ENCODE data around the gene IFITM10. TPM values are rescaled to one million over a fixed set of nuclear protein-coding genes. Genes with fewer than 3 reads are reported as not detected.

The IFITM10 gene
- total and polyA plus RNA-seq, 2 experiments from 2014 or later: 0.41 to 1.6 TPM

DNA sequence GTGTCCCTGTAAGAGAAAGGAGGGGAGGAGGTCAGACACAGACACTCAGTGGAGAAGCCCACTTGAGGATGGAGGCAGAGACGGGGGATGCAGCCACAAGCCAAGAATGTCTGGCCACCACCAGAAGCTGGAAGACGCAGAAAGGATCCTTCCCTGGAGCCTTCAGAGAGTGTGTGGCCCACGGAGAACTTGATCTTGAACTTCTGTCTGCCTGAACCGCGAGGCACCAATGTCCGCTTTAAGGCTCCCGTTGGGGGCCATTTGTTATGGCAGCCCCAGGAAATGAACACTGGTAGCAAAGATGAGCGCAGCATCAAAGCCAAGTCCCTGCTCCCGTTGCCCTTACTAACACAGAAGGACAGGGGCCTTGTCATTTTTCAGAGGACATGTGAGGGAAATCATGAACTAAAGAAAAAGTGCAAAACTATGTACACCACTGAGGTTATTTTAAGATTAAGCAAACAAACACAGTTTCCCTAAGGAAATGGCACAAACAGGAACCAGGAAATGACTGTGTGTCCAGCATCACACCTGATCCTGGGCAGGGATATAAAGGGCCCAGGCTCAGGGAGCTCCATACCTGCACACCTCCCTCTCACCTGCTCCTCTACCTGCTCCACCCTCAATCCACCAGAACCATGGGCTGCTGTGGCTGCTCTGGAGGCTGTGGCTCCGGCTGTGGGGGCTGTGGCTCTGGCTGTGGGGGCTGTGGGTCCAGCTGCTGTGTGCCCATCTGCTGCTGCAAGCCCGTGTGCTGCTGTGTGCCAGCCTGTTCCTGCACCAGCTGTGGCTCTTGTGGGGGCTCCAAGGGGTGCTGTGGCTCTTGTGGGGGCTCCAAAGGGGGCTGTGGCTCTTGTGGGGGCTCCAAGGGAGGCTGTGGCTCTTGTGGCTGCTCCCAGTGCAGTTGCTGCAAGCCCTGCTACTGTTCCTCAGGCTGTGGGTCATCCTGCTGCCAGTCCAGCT is 53.5 kb downstream of the IFITM10 start, which contains the start of gene KRTAP5-6:
KRTAP5-6 (plus strand) TSS at position 588 of the 963 bp plus-strand sequence; CDS start at position 639, 51 bp downstream.
- Histone ChIP-seq H4K20me1 (ENCODE audit: insufficient read depth) (no peaks in the 10 kb centered on the region), H3K27ac (no peak within 1 kb of the TSS), H3K9me2 (ENCODE audit: insufficient read depth) (no peaks in the 10 kb centered on the region), H3K9me3 (ENCODE audit: low read depth) (no peaks in the 10 kb centered on the region), H3K27me3 (replicated peaks; ENCODE audit: insufficient read depth) (peaks cover 39% of the 10 kb centered on the region), H3K79me2 (ENCODE audit: insufficient read depth) (no peaks in the 10 kb centered on the region), H2AFZ (no peak within 1 kb of the TSS), H3K4me2 (ENCODE audit: unreplicated experiment) (no peak within 1 kb of the TSS), H3K4me1 (ENCODE audit: insufficient read depth) (no peaks in the 10 kb centered on the region), H3K36me3 (ENCODE audit: low read depth) (no peaks in the 10 kb centered on the region), H3F3A (ENCODE audit: insufficient read depth) (no peaks in the 10 kb centered on the region), H3K4me3 (no peak within 1 kb of the TSS), H3K9ac (no peak within 1 kb of the TSS)
- DNase-seq: no peak
- 43 to 45% methylated on average over 11 of the region's 11 CpGs for WGBS, 2 experiments (ENCODE audit: low coverage in 1 of 2, low lambda C conversion rate in 2 of 2, missing lambda C conversion rate in 2 of 2)
- in situ Hi-C loops (cut with MboI): loop anchor here (10.0 kb wide), 1 partner anchor 118 kb away; no protein-coding TSS in a partner anchor
- no peak for TF ChIP-seq EZH2 (IDR thresholded peaks at IDR 0.05; ENCODE audit: insufficient read depth, poor library complexity, severe bottlenecking)
- no peak for TF ChIP-seq EZH2phosphoT487 (IDR thresholded peaks at IDR 0.05; ENCODE audit: insufficient read depth, low read depth)

DNA sequence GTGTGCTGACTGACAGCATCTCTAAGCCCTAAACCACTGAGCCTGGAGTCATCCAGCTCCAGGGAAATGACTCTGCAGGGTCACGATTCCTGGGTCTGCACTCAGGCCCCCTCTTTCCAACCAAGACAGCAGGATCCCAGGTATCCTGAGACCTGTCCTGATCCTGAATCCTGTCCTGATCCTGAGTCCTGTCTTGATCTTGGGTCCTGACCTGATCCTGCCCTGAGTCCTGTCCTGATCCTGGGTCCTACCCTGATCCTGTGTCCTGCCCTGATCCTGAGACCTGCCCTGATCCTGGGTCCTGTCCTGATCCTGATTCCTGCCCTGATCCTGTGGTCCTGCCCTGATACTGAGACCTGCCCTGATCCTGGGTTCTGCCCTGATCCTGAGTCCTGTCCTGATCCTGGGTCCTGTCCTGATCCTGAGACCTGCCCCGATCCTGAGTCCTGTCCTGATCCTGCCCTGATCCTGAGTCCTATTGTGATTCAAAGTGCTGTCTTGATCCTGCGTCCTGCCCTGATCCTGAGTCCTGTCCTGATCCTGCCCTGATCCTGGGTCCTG is 54.8 kb downstream of the IFITM10 start:
- Histone ChIP-seq H3K27me3 (replicated peaks; ENCODE audit: insufficient read depth) (peaks cover 30% of the 10 kb centered on the region), H3K9ac (no peak overlapping the region), H3K4me2 (ENCODE audit: unreplicated experiment) (no peak overlapping the region), H3K36me3 (ENCODE audit: low read depth) (no peaks in the 10 kb centered on the region), H4K20me1 (ENCODE audit: insufficient read depth) (no peaks in the 10 kb centered on the region), H3K27ac (no peak overlapping the region), H2AFZ (no peak overlapping the region), H3F3A (ENCODE audit: insufficient read depth) (no peaks in the 10 kb centered on the region), H3K9me3 (ENCODE audit: low read depth) (no peaks in the 10 kb centered on the region), H3K79me2 (ENCODE audit: insufficient read depth) (no peaks in the 10 kb centered on the region), H3K4me1 (ENCODE audit: insufficient read depth) (no peaks in the 10 kb centered on the region), H3K4me3 (no peak overlapping the region), H3K9me2 (ENCODE audit: insufficient read depth) (no peaks in the 10 kb centered on the region)
- in situ Hi-C loops (cut with MboI): loop anchor here (10.0 kb wide), 1 partner anchor 119 kb away; no protein-coding TSS in a partner anchor
- no peak for TF ChIP-seq EZH2phosphoT487 (IDR thresholded peaks at IDR 0.05; ENCODE audit: insufficient read depth, low read depth)
- TF ChIP-seq EZH2 (IDR thresholded peaks at IDR 0.05; ENCODE audit: insufficient read depth, poor library complexity, severe bottlenecking): no peak
- 63 to 67% methylated on average over 3 of the region's 3 CpGs for WGBS, 2 experiments (ENCODE audit: low coverage in 1 of 2, low lambda C conversion rate in 2 of 2, missing lambda C conversion rate in 2 of 2)
- no peak for DNase-seq

DNA sequence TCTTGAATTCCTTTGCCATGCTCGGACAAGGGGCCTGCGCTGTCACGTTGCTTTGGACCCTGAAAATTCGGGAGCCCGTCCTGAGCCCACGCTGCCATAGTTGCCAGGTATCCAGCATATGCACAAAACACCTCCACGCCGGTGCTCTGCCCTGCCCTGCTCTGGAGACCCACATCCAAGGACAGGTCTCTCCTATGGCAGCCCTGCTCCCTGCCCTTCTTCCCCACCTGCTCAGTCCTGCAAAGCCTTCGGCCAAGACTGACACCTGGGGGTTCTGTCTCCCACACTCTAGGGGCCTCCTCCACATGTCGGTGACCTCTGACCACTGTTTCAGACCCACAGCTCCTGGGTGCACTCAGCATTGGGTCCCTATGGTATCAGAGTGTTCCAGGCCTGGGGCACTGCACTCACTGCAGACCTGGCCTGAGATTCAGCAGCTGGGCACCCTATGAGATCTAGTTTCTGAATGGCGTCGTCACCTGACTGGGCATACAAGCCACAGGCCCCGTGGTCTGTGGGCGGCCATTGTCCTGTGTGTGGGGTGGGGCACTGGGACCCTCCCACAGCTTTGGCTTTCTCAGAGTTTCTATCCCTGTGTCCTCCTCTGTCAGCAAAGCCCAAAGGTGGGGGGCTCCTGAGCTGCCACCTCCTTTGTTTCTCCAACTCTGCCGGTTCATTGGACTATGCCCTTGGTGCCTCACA is 55.4 kb downstream of the IFITM10 start:
- no peak overlapping the region for H3K9ac ChIP-seq
- no peaks in the 10 kb centered on the region for H3K4me1 ChIP-seq (ENCODE audit: insufficient read depth)
- in situ Hi-C loops (cut with MboI): loop anchor here (10.0 kb wide), 1 partner anchor 120 kb away; no protein-coding TSS in a partner anchor
- no peak for TF ChIP-seq EZH2 (IDR thresholded peaks at IDR 0.05; ENCODE audit: insufficient read depth, poor library complexity, severe bottlenecking)
- no peak for TF ChIP-seq EZH2phosphoT487 (IDR thresholded peaks at IDR 0.05; ENCODE audit: insufficient read depth, low read depth)
- no peaks in the 10 kb centered on the region for H3K9me3 ChIP-seq (ENCODE audit: low read depth)
- WGBS, 2 experiments (ENCODE audit: low coverage in 1 of 2, low lambda C conversion rate in 2 of 2, missing lambda C conversion rate in 2 of 2): 70 to 73% methylated on average over 14 to 15 of the region's 15 CpGs
- no peaks in the 10 kb centered on the region for H3K9me2 ChIP-seq (ENCODE audit: insufficient read depth)
- no peaks in the 10 kb centered on the region for H3K79me2 ChIP-seq (ENCODE audit: insufficient read depth)
- H3K27me3 ChIP-seq (replicated peaks; ENCODE audit: insufficient read depth): peaks cover 25% of the 10 kb centered on the region
- no peak overlapping the region for H3K27ac ChIP-seq
- no peaks in the 10 kb centered on the region for H3K36me3 ChIP-seq (ENCODE audit: low read depth)
- no peaks in the 10 kb centered on the region for H4K20me1 ChIP-seq (ENCODE audit: insufficient read depth)
- H3K4me2 ChIP-seq (ENCODE audit: unreplicated experiment): no peak overlapping the region
- no peaks in the 10 kb centered on the region for H3F3A ChIP-seq (ENCODE audit: insufficient read depth)
- DNase-seq: no peak
- H2AFZ ChIP-seq: no peak overlapping the region
- H3K4me3 ChIP-seq: no peak overlapping the region

All from GM23248 (cell line).